Uterus (tissue), 2 donors: ENCODE results near the gene MGAT2.
A peak's percentile ranks its signal among the peaks of the same experiment; 100 is the strongest.

ENCODE experiments used
- POLR2A ChIP-seq, 2 donors: fragments of 450-650 bp; IDR thresholded peaks; one replicate each; pipeline ENCODE4 v1.6.1; 2016; ENCODE audit warnings: antibody characterized with exemption in 2 of 2, mild to moderate bottlenecking in 1 of 2, moderate library complexity in 1 of 2
- TF ChIP-seq, protein P1 (sequence below), 4 experiments: fragments of 200-600 bp in 2 of 4; fragments of 450-650 bp in 2 of 4; sonication (generic) in 2 of 4; IDR thresholded peaks; one replicate each; pipeline ENCODE4 v1.5.1; 2016 to 2019; ENCODE audit warnings: antibody characterized with exemption in 4 of 4, mild to moderate bottlenecking in 2 of 4, moderate library complexity in 1 of 4

DNA sequence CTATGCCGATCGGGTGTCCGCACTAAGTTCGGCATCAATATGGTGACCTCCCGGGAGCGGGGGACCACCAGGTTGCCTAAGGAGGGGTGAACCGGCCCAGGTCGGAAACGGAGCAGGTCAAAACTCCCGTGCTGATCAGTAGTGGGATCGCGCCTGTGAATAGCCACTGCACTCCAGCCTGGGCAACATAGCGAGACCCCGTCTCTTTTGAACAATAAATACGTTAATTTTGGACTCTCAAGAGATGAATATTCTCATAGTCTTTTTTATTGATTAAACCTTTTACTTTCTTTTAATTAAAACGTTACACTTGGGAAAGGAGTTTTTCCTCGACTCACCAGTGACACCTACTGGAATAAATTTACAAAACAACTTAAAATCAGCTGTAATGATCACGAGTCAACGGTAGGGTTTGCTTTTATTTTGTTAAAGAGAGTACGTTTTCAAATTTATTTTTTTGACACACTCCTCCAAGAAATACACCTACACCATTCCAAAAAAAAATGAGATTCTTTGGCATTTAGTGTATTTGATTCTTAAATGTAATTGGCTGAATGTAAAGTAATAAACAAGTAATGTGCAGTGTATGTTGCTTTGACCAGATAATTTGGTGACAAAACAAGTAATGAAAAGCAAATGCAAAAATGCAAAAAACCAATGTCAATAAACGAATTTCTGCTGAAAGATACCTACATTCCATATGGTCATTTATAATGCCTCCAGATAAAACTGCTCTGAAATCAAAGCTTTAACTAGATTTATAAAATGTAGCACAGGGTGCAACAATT is 33.7 kb upstream of the MGAT2 start:
- TF ChIP-seq POLR2A (IDR thresholded peaks at IDR 0.05): no peak
- TF ChIP-seq, protein P1, sequence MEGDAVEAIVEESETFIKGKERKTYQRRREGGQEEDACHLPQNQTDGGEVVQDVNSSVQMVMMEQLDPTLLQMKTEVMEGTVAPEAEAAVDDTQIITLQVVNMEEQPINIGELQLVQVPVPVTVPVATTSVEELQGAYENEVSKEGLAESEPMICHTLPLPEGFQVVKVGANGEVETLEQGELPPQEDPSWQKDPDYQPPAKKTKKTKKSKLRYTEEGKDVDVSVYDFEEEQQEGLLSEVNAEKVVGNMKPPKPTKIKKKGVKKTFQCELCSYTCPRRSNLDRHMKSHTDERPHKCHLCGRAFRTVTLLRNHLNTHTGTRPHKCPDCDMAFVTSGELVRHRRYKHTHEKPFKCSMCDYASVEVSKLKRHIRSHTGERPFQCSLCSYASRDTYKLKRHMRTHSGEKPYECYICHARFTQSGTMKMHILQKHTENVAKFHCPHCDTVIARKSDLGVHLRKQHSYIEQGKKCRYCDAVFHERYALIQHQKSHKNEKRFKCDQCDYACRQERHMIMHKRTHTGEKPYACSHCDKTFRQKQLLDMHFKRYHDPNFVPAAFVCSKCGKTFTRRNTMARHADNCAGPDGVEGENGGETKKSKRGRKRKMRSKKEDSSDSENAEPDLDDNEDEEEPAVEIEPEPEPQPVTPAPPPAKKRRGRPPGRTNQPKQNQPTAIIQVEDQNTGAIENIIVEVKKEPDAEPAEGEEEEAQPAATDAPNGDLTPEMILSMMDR (IDR thresholded peaks at IDR 0.05): peak; percentile 64 to 84 (median 74)
